HG03139 (cell line): ENCODE measurements around the gene RAD52.
A peak's percentile ranks its signal among the peaks of the same experiment; 100 is the strongest.
"Not testable (repeated sequence)": the region's sequence is repeated elsewhere in the genome, so short reads cannot be mapped to it uniquely, and the experiment has no call there.

ENCODE experiments used
- ATAC-seq: cut with Tn5 transposase; IDR thresholded peaks from one replicate; pipeline ENCODE4 v1.9.1; 2021; ENCODE audit not compliant: unreplicated experiment

RAD52 gene

DNA sequence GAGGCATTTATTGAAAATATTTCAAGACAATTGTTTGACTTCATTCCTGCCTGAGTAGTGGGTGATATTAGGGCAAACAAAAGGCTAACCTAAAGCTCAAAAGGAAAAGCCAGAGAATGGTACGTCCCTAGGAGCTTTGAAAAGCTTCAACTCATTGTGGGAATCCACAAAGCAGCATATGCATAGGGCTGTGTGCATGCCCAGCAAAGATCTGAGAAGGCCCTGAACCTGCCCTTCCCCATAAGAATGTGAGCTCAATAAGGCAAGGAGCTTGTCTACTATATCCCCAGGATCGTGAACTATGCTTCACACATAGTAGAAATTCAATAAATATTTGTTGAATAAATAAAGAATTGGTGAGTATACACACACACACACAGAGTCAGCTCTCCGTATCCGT, 19.1 kb upstream of the RAD52 start:
- no peak for ATAC-seq

DNA sequence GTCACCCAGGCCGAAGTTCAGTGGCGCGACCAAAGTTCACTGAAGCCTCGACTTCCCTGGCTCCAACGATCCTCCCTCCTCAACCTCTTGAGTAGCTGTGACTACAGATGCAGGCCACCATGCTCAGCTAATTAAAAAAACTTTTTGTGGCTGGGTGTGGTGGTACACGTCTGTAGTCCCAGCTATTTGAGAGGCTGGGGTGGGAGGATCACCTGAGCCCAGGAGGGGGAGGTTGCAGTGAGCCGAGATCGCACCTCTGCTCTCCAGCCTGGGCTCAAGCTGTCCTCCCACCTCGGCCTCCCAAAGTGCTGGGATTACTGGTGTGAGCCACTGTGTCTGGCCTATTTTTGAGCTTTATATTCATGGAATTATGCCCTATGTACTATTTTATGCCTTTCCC, 18.1 kb upstream of the RAD52 start:
- no peak for ATAC-seq

DNA sequence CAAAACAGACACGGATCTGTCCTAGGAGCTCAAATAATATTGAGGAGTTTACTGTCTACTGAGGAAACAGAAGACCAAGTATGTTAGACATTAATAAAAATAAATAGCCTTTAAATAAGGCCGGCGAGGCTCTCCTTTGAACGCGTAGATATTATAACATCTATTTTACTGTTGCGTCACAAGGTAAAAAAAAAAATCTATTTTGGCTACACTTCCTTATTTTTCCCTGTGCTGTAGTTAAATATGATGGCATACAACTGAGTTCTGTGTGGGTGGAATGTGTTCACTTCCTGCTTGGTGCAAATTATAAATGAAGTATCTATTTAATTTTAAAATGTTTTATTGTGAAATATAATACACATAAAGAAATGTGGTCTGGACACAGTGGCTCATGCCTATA, 17.2 kb upstream of the RAD52 start:
- ATAC-seq: no peak

- peak; percentile 60 for ATAC-seq
Observed at GRCh38 chr12:958588-959123, 9.2 kb upstream of the RAD52 start.

DNA sequence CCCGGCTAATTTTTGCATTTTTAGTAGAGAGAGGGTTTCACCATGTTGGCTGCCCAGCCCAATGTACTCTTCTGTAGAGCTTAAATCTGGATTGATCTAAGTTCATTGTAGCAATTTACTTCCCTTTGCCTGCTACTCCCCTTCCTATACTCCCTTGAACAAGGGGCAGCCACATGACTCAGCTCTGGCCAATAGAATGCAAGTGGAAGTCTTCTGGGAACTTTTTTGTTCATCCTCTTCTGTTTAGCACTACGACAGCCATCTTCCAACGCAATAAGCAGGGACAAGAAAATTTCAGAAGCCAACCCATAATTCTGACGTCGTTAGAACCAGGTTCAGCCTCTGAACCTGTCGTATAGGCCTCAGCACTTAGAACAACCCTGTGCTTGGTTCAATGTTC, 6.4 kb upstream of the RAD52 start:
- ATAC-seq: no peak

DNA sequence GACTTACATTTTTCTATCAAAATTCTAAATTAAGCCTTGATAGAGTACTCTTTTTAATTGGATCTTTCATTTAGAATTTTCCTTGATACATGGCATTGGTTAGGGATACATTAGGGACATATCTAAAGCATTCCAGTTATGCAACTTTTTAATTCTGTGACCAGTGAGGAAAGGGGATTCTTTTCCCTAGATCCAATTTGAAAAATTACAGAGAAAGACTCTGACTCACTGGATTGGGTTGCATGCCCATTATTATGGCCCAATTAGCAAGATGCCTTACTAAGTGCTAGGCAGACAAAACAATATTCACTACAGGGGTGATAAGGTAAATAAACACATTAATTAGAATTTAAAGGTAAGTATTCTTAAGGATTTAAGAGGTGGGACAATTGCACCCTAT, 5.2 kb upstream of the RAD52 start:
- no peak for ATAC-seq

GRCh38 chr12:953776-954175, 4.3 kb upstream of the RAD52 start:
- ATAC-seq: no peak

- ATAC-seq: no peak
Observed at GRCh38 chr12:951176-951575, 1.7 kb upstream of the RAD52 start.

DNA sequence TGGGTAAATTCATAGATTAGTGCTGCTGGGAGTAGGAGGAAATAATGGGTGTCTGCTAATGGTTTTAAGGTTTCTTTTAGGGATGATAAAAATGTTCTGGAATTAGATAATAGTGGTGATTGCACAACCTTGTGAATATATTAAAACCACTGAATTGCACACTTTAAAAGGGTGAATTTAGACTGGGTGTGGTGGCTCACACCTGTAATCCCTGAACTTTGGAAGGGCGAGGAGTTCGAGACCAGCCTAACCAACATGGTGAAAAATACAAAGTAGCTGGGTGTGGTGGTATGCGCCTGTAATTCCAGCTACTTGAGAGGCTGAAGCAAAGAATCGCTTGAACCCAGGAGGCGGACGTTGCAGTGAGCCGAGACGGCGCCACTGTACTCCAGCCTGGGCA, 1.3 kb downstream of the RAD52 start:
- ATAC-seq: no peak

- ATAC-seq: no peak
Observed at GRCh38 chr12:946631-947030, 2.9 kb downstream of the RAD52 start.

- ATAC-seq: no peak
Observed at GRCh38 chr12:946212-946611, 3.3 kb downstream of the RAD52 start.

- ATAC-seq: no peak
Observed at GRCh38 chr12:944211-944610, 5.3 kb downstream of the RAD52 start.

GRCh38 chr12:943051-943450, 6.4 kb downstream of the RAD52 start:
- no peak for ATAC-seq

DNA sequence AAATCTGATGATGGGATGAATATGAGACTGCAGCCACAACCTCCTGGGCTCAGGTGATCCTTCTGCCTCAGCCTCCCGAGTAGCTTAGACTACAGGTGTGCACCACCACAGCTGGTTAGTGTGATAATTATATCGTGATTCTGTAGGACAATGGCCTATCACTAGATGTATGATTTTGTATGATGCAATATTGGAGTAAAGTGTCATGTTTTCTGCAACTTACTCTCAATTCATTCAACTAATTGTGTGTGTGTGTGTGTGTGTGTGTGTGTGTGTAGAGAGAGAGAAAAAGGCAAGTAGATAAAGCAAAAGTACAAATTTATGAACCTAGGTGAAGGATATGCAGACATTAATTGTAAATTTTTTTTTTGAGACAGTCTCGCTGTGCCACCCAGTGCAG, 10.7 kb downstream of the RAD52 start:
- ATAC-seq: no peak

- ATAC-seq: no peak
Observed at GRCh38 chr12:936377-937345, 12.8 kb downstream of the RAD52 start.

DNA sequence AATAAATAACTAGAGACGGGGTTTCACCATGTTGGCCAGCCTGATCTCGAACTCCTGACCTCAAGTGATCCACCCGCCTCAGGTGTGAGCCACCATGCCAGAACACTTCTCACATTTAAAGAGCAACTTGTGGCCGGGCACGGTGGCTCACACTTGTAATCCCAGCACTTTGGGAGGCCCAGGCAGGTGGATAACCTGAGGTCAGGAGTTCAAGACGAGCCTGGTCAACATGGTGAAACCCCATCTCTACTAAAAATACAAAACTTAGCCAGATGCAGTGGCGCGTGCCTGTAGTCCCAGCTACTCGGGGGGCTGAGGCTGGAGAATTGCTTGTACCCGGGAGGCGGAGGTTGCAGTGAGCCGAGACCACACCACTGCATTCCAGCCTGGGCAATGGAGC, 13.6 kb downstream of the RAD52 start:
- not testable (repeated sequence) for ATAC-seq

DNA sequence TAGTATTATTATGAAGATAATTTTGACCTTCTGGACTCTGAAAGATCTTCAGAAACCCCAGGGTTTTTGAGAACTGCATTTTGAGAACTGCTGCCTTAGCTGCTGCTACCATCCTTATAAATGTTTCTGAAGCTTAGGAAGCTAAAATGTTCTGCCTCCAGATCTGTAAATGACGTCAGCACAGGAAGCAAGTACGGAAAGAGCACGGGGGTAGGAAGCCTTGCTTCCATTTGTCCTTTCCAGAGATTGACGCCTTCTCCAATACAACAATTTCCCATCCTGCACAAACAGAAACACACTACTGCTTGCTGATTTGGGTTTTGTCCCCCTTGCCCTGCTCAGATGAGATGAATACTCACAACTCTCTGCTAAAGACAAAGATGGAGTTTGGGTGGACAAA, 17.9 kb downstream of the RAD52 start:
- ATAC-seq: no peak

- no peak for ATAC-seq
Observed at GRCh38 chr12:931060-931459, 18.4 kb downstream of the RAD52 start.

GRCh38 chr12:926641-927040, 22.9 kb downstream of the RAD52 start:
- ATAC-seq: no peak

- ATAC-seq: no peak
Observed at GRCh38 chr12:922285-922684, 27.2 kb downstream of the RAD52 start.

DNA sequence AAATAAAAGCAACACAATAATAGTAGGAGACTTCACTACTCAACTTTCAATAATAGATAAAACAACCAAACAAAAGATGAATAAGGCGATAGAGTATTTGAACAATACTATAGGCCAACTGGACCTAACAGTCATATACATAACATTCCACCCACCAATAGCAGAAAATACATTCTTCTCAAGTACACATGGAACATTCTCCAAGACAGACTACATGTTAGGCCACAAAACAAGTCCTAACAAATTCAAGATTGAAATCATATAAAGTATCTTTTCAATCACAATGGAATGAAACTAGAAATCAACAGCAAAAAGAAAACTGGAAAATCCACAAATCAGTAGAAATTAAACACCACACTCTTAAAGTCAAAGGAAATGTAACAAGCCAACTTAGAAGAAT, 28.8 kb downstream of the RAD52 start:
- no peak for ATAC-seq

DNA sequence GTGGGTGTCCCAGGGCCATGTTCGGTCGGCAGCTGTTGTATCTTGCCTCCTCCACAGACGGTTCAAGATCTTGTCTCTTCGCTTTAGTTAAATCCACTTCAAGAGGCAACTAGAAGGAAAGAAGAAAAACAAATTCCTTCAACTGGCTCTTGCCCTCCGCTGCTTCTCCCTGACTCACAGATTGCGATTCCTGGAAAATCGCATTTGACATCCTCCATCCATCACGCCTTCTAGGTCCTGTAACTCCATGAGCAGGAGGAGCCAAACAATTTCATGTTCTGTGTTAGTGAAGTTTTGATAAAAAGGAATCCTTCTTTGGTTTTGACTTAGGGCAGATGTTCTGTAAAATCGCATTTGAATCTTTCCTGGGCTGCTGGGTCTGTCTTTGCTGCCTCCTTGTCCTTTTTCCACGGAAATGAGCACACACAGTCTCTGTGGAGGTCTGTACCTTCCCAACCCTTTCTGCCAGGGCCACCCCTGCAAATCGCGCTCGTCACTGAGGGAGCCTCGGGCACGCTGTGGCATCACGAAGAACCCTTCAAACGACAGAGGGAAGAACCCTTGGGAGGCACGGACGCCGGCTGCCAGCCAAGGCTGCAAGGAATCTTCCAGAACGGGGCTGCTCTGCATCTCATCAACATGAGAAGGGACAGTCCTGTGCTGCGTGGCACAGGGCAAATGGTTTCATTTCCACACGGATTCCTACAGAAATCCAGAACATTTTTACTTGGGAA, 32.6 kb downstream of the RAD52 start:
- no peak for ATAC-seq
